Tibial nerve (tissue), 4 donors: Measurements from ENCODE around the gene NRXN3. TPM values are rescaled to one million over a fixed set of nuclear protein-coding genes. Genes with fewer than 3 reads are reported as not detected.

Experiments used
- DNase-seq, 2 donors: peaks; one replicate each; pipeline ENCODE4 v3.0.0-alpha.2; 2019; ENCODE audit warnings: low spot score in 2 of 2
- H3K27ac ChIP-seq, 4 donors: fragments of 200-600 bp; sonication (generic) in 3 of 4; one replicate each; pipeline ENCODE4 v1.5.1; 2017 to 2019; ENCODE audit warnings: mild to moderate bottlenecking in 1 of 4
- H3K27me3 ChIP-seq, 2 donors: fragments of 200-600 bp; sonication (generic) in 1 of 2; one replicate each; pipeline versions ENCODE4 v1.5.1 to v1.6.0; 2017 to 2019
- H3K36me3 ChIP-seq, 3 donors: fragments of 200-600 bp; sonication (generic); one replicate each; pipeline ENCODE4 v1.5.1; 2018 to 2019
- H3K4me1 ChIP-seq, 4 donors: fragments of 200-600 bp; sonication (generic) in 3 of 4; one replicate each; pipeline ENCODE4 v1.5.1; 2017 to 2019
- H3K4me3 ChIP-seq, 4 donors: fragments of 200-600 bp; sonication (generic) in 3 of 4; one replicate each; pipeline ENCODE4 v1.5.1; 2017 to 2019; ENCODE audit warnings: mild to moderate bottlenecking in 1 of 4, moderate library complexity in 1 of 4
- H3K9me3 ChIP-seq, 4 donors: fragments of 200-600 bp; sonication (generic) in 3 of 4; one replicate each; pipeline ENCODE4 v1.5.1; 2017 to 2019
- CTCF ChIP-seq, 5 experiments: fragments of 200-600 bp in 3 of 5; fragments of 450-650 bp in 2 of 5; sonication (generic) in 3 of 5; IDR thresholded peaks; one replicate each; pipeline ENCODE4 v1.5.1; 2016 to 2019; ENCODE audit warnings: antibody characterized with exemption in 5 of 5, mild to moderate bottlenecking in 3 of 5, moderate library complexity in 2 of 5
- EP300 ChIP-seq, 2 donors: sonication (generic); formaldehyde crosslinking; IDR thresholded peaks; one replicate each; pipeline ENCODE4 v1.6.1; 2017; ENCODE audit warnings: antibody characterized with exemption in 2 of 2, mild to moderate bottlenecking in 1 of 2
- POLR2A ChIP-seq, 2 donors: fragments of 450-650 bp; IDR thresholded peaks; one replicate each; pipeline ENCODE4 v1.6.1; 2017; ENCODE audit warnings: antibody characterized with exemption in 2 of 2, mild to moderate bottlenecking in 2 of 2, moderate library complexity in 2 of 2
- WGBS, 2 donors: methylation state at CpG; one replicate each; pipeline ENCODE4 v1.1.5; 2018; 5-methylcytosine and 5-hydroxymethylcytosine counted together
- total RNA-seq, 4 donors: library from RNA; depleted of rRNA; stranded (reverse); fragments of >200 nt; gene quantifications; one replicate each; pipeline ENCODE4 v1.1.0, GENCODE V29; 2016

The NRXN3 gene
- total RNA-seq, 4 donors from 2014 or later = 16.7 to 52.2 (median 19.7) TPM

DNA sequence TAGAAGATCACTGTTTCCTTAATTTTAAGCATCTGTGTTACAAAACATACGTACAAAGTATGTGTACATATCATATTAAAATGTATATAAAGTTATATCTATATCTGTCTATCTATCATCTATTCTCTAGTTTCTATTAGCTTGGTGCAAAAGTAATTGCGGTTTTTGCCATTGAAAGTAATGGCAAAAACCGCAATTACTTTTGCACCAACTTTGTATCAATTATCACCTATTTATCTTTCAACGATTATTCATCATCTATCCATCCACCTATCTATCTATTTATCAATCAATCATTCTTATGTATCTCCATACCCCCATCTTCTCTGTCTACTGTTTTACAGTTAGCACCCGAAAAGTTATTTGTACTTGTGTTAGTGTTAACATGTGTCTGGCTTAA lies 447.6 kb downstream of the NRXN3 start:
- H3K27me3 ChIP-seq = no peaks in the 10 kb centered on the region
- no peaks in the 10 kb centered on the region for H3K4me1 ChIP-seq
- H3K9me3 ChIP-seq = no peaks in the 10 kb centered on the region
- 73 to 81% methylated on average over 5 of the region's 5 CpGs for WGBS, 2 donors
- no peak for DNase-seq
- no peak overlapping the region for H3K27ac ChIP-seq
- TF ChIP-seq POLR2A (IDR thresholded peaks at IDR 0.05) = no peak
- TF ChIP-seq EP300 (IDR thresholded peaks at IDR 0.05) = no peak
- no peak for TF ChIP-seq CTCF (IDR thresholded peaks at IDR 0.05)
- H3K4me3 ChIP-seq = no peak overlapping the region
- no peaks in the 10 kb centered on the region for H3K36me3 ChIP-seq

DNA sequence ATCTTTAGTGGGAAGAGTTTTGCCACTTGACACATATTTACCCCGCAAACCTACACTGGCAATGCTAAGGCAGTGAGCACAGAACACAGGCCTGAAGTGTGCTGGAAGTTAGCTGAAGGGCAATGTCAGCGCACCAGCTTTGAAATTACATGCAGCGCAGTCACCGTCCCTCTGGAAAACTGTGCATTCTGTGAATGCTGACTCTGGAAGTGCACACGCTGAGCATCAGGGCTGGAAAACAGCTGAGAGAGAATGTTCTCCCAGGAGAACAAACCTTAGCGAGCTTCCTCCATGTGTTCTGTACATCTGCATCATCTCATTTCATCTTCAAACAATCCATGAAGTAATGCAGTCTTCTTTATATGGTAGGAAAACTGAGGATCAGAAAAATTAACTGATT lies 448.2 kb downstream of the NRXN3 start:
- Histone ChIP-seq H3K36me3 (no peaks in the 10 kb centered on the region), H3K4me1 (no peaks in the 10 kb centered on the region), H3K4me3 (no peak overlapping the region), H3K27me3 (no peaks in the 10 kb centered on the region), H3K9me3 (no peaks in the 10 kb centered on the region), H3K27ac (no peak overlapping the region)
- TF ChIP-seq EP300 (IDR thresholded peaks at IDR 0.05) (no peak), CTCF (IDR thresholded peaks at IDR 0.05) (no peak), POLR2A (IDR thresholded peaks at IDR 0.05) (no peak)
- WGBS, 2 donors = 54 to 69% methylated on average over 6 of the region's 6 CpGs
- DNase-seq = no peak

DNA sequence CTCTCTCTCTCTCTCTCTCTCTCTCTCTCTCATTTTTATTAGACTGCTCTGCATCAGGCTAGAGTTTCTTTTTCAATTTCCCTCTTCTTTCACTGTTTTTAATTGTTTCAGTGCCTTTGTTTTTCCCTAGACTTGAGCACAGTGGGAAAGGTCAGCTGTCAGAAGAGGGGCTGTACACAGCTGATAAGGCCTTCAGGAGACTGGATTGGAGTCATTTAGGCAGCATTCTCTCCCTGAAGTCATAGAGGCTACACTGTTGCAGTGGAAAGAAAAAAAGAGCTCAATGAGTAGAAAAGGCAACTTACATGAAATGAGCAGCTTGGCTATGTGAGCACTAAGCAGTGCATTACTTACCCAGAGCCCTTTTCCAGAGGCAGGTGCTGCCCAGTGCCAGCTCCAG lies 456.9 kb downstream of the NRXN3 start:
- no peak overlapping the region for H3K4me3 ChIP-seq
- no peaks in the 10 kb centered on the region for H3K27me3 ChIP-seq
- TF ChIP-seq CTCF (IDR thresholded peaks at IDR 0.05) (no peak), POLR2A (IDR thresholded peaks at IDR 0.05) (no peak), EP300 (IDR thresholded peaks at IDR 0.05) (no peak)
- no peaks in the 10 kb centered on the region for H3K9me3 ChIP-seq
- no peak for DNase-seq
- no peak overlapping the region for H3K27ac ChIP-seq
- H3K36me3 ChIP-seq = no peaks in the 10 kb centered on the region
- no peaks in the 10 kb centered on the region for H3K4me1 ChIP-seq

DNA sequence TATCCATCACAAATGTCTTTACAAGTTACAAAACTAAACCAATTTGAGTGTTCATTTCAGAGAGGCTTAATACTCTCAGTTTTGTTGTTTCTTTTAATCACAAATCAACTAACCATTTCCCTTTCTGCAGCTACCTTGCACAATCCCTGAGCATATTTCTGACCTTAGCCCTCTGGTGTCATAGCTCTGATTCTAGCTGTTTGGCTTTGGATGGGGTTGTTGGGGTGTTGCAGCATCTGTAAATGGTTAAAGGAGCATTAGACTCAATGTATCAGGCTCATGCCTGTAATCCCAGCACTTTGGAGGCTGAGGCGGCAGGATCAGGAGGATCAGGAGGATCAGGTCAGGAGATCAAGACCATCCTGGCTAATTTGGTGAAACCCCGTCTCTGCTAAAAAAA lies 461.4 kb downstream of the NRXN3 start:
- TF ChIP-seq POLR2A (IDR thresholded peaks at IDR 0.05) (no peak), CTCF (IDR thresholded peaks at IDR 0.05) (no peak), EP300 (IDR thresholded peaks at IDR 0.05) (no peak)
- 80 to 81% methylated on average over 2 of the region's 2 CpGs for WGBS, 2 donors
- Histone ChIP-seq H3K9me3 (no peaks in the 10 kb centered on the region), H3K36me3 (no peaks in the 10 kb centered on the region), H3K27ac (no peak overlapping the region), H3K4me3 (no peak overlapping the region), H3K4me1 (no peaks in the 10 kb centered on the region), H3K27me3 (no peaks in the 10 kb centered on the region)
- no peak for DNase-seq

DNA sequence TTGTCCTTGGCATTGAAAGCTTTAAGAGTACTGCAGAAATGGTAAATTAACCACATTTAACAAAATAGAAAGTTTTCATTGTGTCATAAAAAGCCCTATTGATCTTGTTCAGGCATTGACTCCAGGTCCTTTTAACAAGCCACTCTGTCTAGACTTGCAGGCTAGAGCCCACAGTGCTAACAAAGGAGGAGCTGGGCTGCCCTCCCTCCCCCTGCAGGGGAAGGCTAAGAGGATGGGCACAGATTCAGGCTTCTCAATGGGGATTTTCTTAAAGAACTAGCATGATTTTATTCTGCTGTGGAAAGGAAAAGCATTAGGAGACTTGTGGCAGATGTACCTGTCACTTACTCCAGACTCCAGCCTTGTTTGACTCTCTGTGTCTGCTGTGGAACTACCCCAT lies 463.6 kb downstream of the NRXN3 start:
- no peak for DNase-seq
- Histone ChIP-seq H3K9me3 (no peaks in the 10 kb centered on the region), H3K4me3 (no peak overlapping the region), H3K36me3 (no peaks in the 10 kb centered on the region), H3K27ac (no peak overlapping the region), H3K4me1 (no peaks in the 10 kb centered on the region), H3K27me3 (no peaks in the 10 kb centered on the region)
- TF ChIP-seq EP300 (IDR thresholded peaks at IDR 0.05) = no peak
- TF ChIP-seq CTCF (IDR thresholded peaks at IDR 0.05) = no peak
- TF ChIP-seq POLR2A (IDR thresholded peaks at IDR 0.05) = no peak
